ENCODE results near the gene VTI1A. TPM values are rescaled to one million over a fixed set of nuclear protein-coding genes. Genes with fewer than 3 reads are reported as not detected.

The VTI1A gene
- total RNA-seq, 1 donor from 2014 or later = 28.0 TPM

GRCh38 chr10:112687647-112688046 is 240.6 kb downstream of the VTI1A start:
- peak; percentile 45 for ATAC-seq

- ATAC-seq = no peak
These were observed 242.5 kb downstream of the VTI1A start for GRCh38 chr10:112689327-112690072.

GRCh38 chr10:112695539-112695938 is 248.5 kb downstream of the VTI1A start:
- ATAC-seq = no peak

GRCh38 chr10:112696592-112696991 is 249.6 kb downstream of the VTI1A start:
- no peak for ATAC-seq

GRCh38 chr10:112698133-112698817 is 251.3 kb downstream of the VTI1A start:
- ATAC-seq = no peak

- ATAC-seq = no peak
These were observed 251.8 kb downstream of the VTI1A start for GRCh38 chr10:112698818-112699164.

GRCh38 chr10:112700215-112700671 is 253.2 kb downstream of the VTI1A start:
- no peak for ATAC-seq

GRCh38 chr10:112701211-112701877 is 254.3 kb downstream of the VTI1A start:
- no peak for ATAC-seq

GRCh38 chr10:112701878-112702255 is 254.9 kb downstream of the VTI1A start:
- ATAC-seq = no peak

- no peak for ATAC-seq
These were observed 259.6 kb downstream of the VTI1A start for GRCh38 chr10:112706577-112706976.

GRCh38 chr10:112708461-112708860 is 261.4 kb downstream of the VTI1A start:
- no peak for ATAC-seq

GRCh38 chr10:112710528-112710927 is 263.5 kb downstream of the VTI1A start:
- no peak for ATAC-seq

- ATAC-seq = no peak
These were observed 264.4 kb downstream of the VTI1A start for GRCh38 chr10:112711366-112711765.

- ATAC-seq = no peak
These were observed 265.5 kb downstream of the VTI1A start for GRCh38 chr10:112712536-112712935.

- no peak for ATAC-seq
These were observed 266.4 kb downstream of the VTI1A start for GRCh38 chr10:112713411-112713810.

- no peak for ATAC-seq
These were observed 268.6 kb downstream of the VTI1A start for GRCh38 chr10:112715581-112715980.

- ATAC-seq = no peak
These were observed 269.1 kb downstream of the VTI1A start for GRCh38 chr10:112716076-112716475.

- ATAC-seq = no peak
These were observed 270.0 kb downstream of the VTI1A start for GRCh38 chr10:112716924-112717413.

GRCh38 chr10:112720178-112720577 is 273.2 kb downstream of the VTI1A start:
- no peak for ATAC-seq

GRCh38 chr10:112721080-112721698 is 274.2 kb downstream of the VTI1A start:
- ATAC-seq = peak; percentile 48

- ATAC-seq = no peak
These were observed 275.7 kb downstream of the VTI1A start for GRCh38 chr10:112722758-112723157.

GRCh38 chr10:112723876-112724275 is 276.9 kb downstream of the VTI1A start:
- ATAC-seq = no peak

- ATAC-seq = no peak
These were observed 277.5 kb downstream of the VTI1A start for GRCh38 chr10:112724404-112724991.
